H1 (cell line): Measurements from ENCODE around the gene ACOT7. TPM values are rescaled to one million over a fixed set of nuclear protein-coding genes. Genes with fewer than 3 reads are reported as not detected.

Source experiments
- CTCF ChIA-PET: fragments of 300-600 bp; sonication (Branson Sonifier 250); formaldehyde crosslinking; loops from one replicate; lab custom pipeline; 2021; ENCODE audit not compliant: partially characterized antibody; lab: Charles Lee
- POLR2A ChIA-PET: fragments of 300-600 bp; sonication (Branson Sonifier 250); formaldehyde crosslinking; loops from one replicate; lab custom pipeline; 2021; ENCODE audit warnings: inconsistent platforms; ENCODE audit not compliant: partially characterized antibody; lab: Charles Lee
- DNase-seq, 2 experiments: peaks; one replicate each; pipeline versions ENCODE4 v3.0.0 to v3.0.0-alpha.2; 2010 to 2022; ENCODE audit warnings: low spot score in 2 of 2, low read depth in 1 of 2, mixed read lengths in 1 of 2
- FAIRE-seq: peaks from 2 replicates; lab custom pipeline; 2011; peaks lifted over from hg19 to GRCh38; lab: Jason Lieb, UNC
- H2AFZ ChIP-seq: 2 replicates; pipeline ENCODE4 v1.8.1; 2012; ENCODE audit warnings: low read length, inconsistent platforms
- H2AK5ac ChIP-seq: 2 replicates; pipeline ENCODE4 v1.6.1; 2013; ENCODE audit warnings: low read depth, low read length
- H2BK120ac ChIP-seq: replicated peaks from 2 replicates; pipeline ENCODE3; 2013; ENCODE audit warnings: low read depth, low read length, inconsistent platforms
- H2BK12ac ChIP-seq: 2 replicates; pipeline ENCODE4 v1.6.1; 2013; ENCODE audit warnings: low read depth, low read length
- H2BK15ac ChIP-seq: 2 replicates; pipeline ENCODE4 v1.6.1; 2013; ENCODE audit warnings: low read length
- H2BK20ac ChIP-seq: 2 replicates; pipeline ENCODE4 v1.6.1; 2013; ENCODE audit warnings: low read length
- H2BK5ac ChIP-seq: 2 replicates; pipeline ENCODE4 v1.6.1; 2013; ENCODE audit warnings: low read depth, low read length
- H3K14ac ChIP-seq: 2 replicates; pipeline ENCODE4 v1.6.1; 2013; ENCODE audit warnings: inconsistent platforms; ENCODE audit not compliant: insufficient read length
- H3K18ac ChIP-seq: 2 replicates; pipeline ENCODE4 v1.6.1; 2013; ENCODE audit warnings: low read length; ENCODE audit errors: extremely low read depth
- H3K23ac ChIP-seq: 2 replicates; pipeline ENCODE4 v1.6.1; 2013; ENCODE audit warnings: inconsistent platforms; ENCODE audit not compliant: insufficient read length
- H3K23me2 ChIP-seq: 2 replicates; pipeline ENCODE4 v1.6.1; 2013; ENCODE audit warnings: low read depth, low read length
- H3K27ac ChIP-seq: 2 replicates; pipeline ENCODE4 v1.6.1; 2011; ENCODE audit warnings: low read depth, low read length, inconsistent platforms
- H3K27me3 ChIP-seq, 4 experiments: replicated peaks in 1 of 4; 1 replicate in 1 of 4; 2 replicates in 3 of 4; pipeline versions ENCODE4 v1.6.1 to v1.8.1; 2011 to 2013; ENCODE audit warnings: low read length in 3 of 4, mild to moderate bottlenecking in 3 of 4, inconsistent platforms in 2 of 4, mixed read lengths in 2 of 4, moderate library complexity in 1 of 4; ENCODE audit not compliant: control insufficient read depth in 3 of 4, insufficient read depth in 3 of 4; ENCODE audit errors: extremely low read depth in 1 of 4
- H3K36me3 ChIP-seq, 4 experiments: 2 replicates each; pipeline versions ENCODE4 v1.6.1 to v1.8.1; 2011 to 2013; ENCODE audit warnings: mild to moderate bottlenecking in 4 of 4, low read length in 3 of 4, moderate library complexity in 2 of 4, control low read depth in 1 of 4, inconsistent platforms in 1 of 4; ENCODE audit not compliant: insufficient read depth in 4 of 4, control insufficient read depth in 2 of 4
- H3K4ac ChIP-seq: replicated peaks from 2 replicates; pipeline ENCODE3; 2013; ENCODE audit warnings: low read length, low read depth, mixed read lengths, inconsistent platforms; ENCODE audit not compliant: insufficient read length
- H3K4me1 ChIP-seq, 4 experiments: replicated peaks in 1 of 4; 1 replicate in 1 of 4; 2 replicates in 3 of 4; pipeline versions ENCODE4 v1.6.1 to v1.8.1; 2011 to 2013; ENCODE audit warnings: low read length in 3 of 4, inconsistent platforms in 2 of 4, mixed read lengths in 1 of 4; ENCODE audit not compliant: insufficient read depth in 4 of 4, control insufficient read depth in 3 of 4
- H3K4me2 ChIP-seq, 2 experiments: 2 replicates each; pipeline versions ENCODE4 v1.6.1 to v1.8.1; 2011 to 2013; ENCODE audit warnings: low read depth in 2 of 2, low read length in 2 of 2, control low read depth in 1 of 2, inconsistent platforms in 1 of 2, mild to moderate bottlenecking in 1 of 2; ENCODE audit not compliant: insufficient read depth in 1 of 2
- H3K4me3 ChIP-seq, 4 experiments: fragments of 200-600, 300-600 bp in 1 of 4; sonication (generic), shearing (Covaris generic), sonication (Bioruptor Twin) in 1 of 4; 2 replicates each; pipeline versions ENCODE4 v1.5.1 to v1.8.1; 2011 to 2016; ENCODE audit warnings: low read length in 4 of 4, low read depth in 3 of 4, control low read depth in 2 of 4, inconsistent platforms in 2 of 4, mild to moderate bottlenecking in 2 of 4, mixed read lengths in 1 of 4, moderate library complexity in 1 of 4; ENCODE audit not compliant: insufficient read depth in 2 of 4; ENCODE audit errors: extremely low read depth in 1 of 4
- H3K56ac ChIP-seq: replicated peaks from 2 replicates; pipeline ENCODE3; 2013; ENCODE audit warnings: low read depth, mild to moderate bottlenecking, mixed read lengths, low read length, inconsistent platforms; ENCODE audit not compliant: insufficient read length
- H3K79me1 ChIP-seq: 2 replicates; pipeline ENCODE4 v1.6.1; 2013; ENCODE audit warnings: low read depth, low read length, control low read depth
- H3K79me2 ChIP-seq, 2 experiments: 2 replicates each; pipeline versions ENCODE4 v1.6.1 to v1.8.1; 2012 to 2013; ENCODE audit warnings: low read length in 2 of 2, mild to moderate bottlenecking in 2 of 2, inconsistent platforms in 1 of 2; ENCODE audit not compliant: insufficient read depth in 2 of 2, control insufficient read depth in 1 of 2
- H3K9ac ChIP-seq, 4 experiments: replicated peaks in 1 of 4; 1 replicate in 1 of 4; 2 replicates in 3 of 4; pipeline versions ENCODE4 v1.6.1 to v1.8.1; 2011 to 2013; ENCODE audit warnings: low read depth in 3 of 4, low read length in 3 of 4, control low read depth in 2 of 4, mild to moderate bottlenecking in 2 of 4, moderate library complexity in 2 of 4, inconsistent platforms in 1 of 4; ENCODE audit errors: extremely low read depth in 1 of 4
- H3K9me3 ChIP-seq, 2 experiments: 2 replicates each; pipeline versions ENCODE4 v1.6.1 to v1.8.1; 2012 to 2013; ENCODE audit warnings: mild to moderate bottlenecking in 2 of 2, moderate library complexity in 2 of 2, control low read depth in 1 of 2, inconsistent platforms in 1 of 2, low read depth in 1 of 2, low read length in 1 of 2, mixed read lengths in 1 of 2; ENCODE audit not compliant: insufficient read depth in 2 of 2
- H4K20me1 ChIP-seq, 2 experiments: replicated peaks in 1 of 2; 2 replicates each; pipeline versions ENCODE3 to v1.8.1; 2011 to 2013; ENCODE audit warnings: inconsistent platforms in 2 of 2, low read length in 2 of 2, mild to moderate bottlenecking in 1 of 2; ENCODE audit not compliant: insufficient read depth in 2 of 2, control insufficient read depth in 1 of 2
- H4K5ac ChIP-seq: 2 replicates; pipeline ENCODE4 v1.6.1; 2013; ENCODE audit warnings: low read length, low read depth, mixed read lengths, inconsistent platforms; ENCODE audit not compliant: insufficient read length
- H4K8ac ChIP-seq: 2 replicates; pipeline ENCODE4 v1.8.0; 2013; ENCODE audit warnings: mild to moderate bottlenecking, moderate library complexity, low read length, inconsistent platforms; ENCODE audit not compliant: insufficient read depth; ENCODE audit errors: extremely low read depth
- H4K91ac ChIP-seq: replicated peaks from 2 replicates; pipeline ENCODE3; 2013; ENCODE audit warnings: low read length, mixed read lengths, inconsistent platforms; ENCODE audit not compliant: insufficient read length
- BACH1 ChIP-seq: IDR thresholded peaks from 2 replicates; pipeline ENCODE4 v1.6.1; 2012; ENCODE audit warnings: low read length, improper control_type of control experiment
- BRCA1 ChIP-seq: IDR thresholded peaks from 2 replicates; pipeline ENCODE4 v1.6.1; 2012; ENCODE audit warnings: low read depth, low read length, improper control_type of control experiment
- CBX5 ChIP-seq: fragments of 300-800, 300-1000 bp; sonication (generic); IDR thresholded peaks from 2 replicates; pipeline ENCODE4 v1.7.1; 2016; ENCODE audit warnings: antibody characterized with exemption, low read length, low read depth
- CEBPB ChIP-seq: IDR thresholded peaks from 2 replicates; pipeline ENCODE4 v1.6.1; 2012; ENCODE audit warnings: low read depth, low read length
- GABPA ChIP-seq: IDR thresholded peaks from 2 replicates; pipeline ENCODE4 v1.6.1; 2011; ENCODE audit warnings: mild to moderate bottlenecking, low read length, moderate library complexity, borderline replicate concordance; ENCODE audit not compliant: insufficient read depth
- RFX5 ChIP-seq: IDR thresholded peaks from 2 replicates; pipeline ENCODE4 v1.6.1; 2011; ENCODE audit warnings: low read depth, low read length, improper control_type of control experiment, borderline replicate concordance
- RXRA ChIP-seq: IDR thresholded peaks from 2 replicates; pipeline ENCODE4 v1.6.1; 2011; ENCODE audit warnings: low read depth, mild to moderate bottlenecking, low read length, moderate library complexity; ENCODE audit not compliant: insufficient read depth
- SAP30 ChIP-seq: fragments of 300-600 bp; sonication (generic); IDR thresholded peaks from 2 replicates; pipeline ENCODE4 v1.7.1; 2012; ENCODE audit warnings: low read length, moderate library complexity, mild to moderate bottlenecking, inconsistent platforms; ENCODE audit not compliant: insufficient read depth, insufficient replicate concordance
- TAF7 ChIP-seq: optimal IDR thresholded peaks from 2 replicates; pipeline ENCODE3; 2011; ENCODE audit warnings: low read depth, mild to moderate bottlenecking, inconsistent platforms, low read length, moderate library complexity, borderline replicate concordance
- TEAD4 ChIP-seq: IDR thresholded peaks from 2 replicates; pipeline ENCODE4 v1.6.1; 2012; ENCODE audit warnings: low read depth, low read length, inconsistent platforms, mixed read lengths
- YY1 ChIP-seq: IDR thresholded peaks from 2 replicates; pipeline ENCODE4 v1.6.1; 2011; ENCODE audit warnings: low read depth, mild to moderate bottlenecking, low read length
- WGBS, 2 experiments: shearing (Covaris generic) in 1 of 2; methylation state at CpG; one replicate each; pipeline versions ENCODE4 v1.1.6 to v1.1.7; 2013 to 2015; ENCODE audit warnings: low lambda C conversion rate in 2 of 2, mixed read lengths in 2 of 2, inconsistent platforms in 1 of 2, low coverage in 1 of 2, missing lambda C conversion rate in 1 of 2; ENCODE audit not compliant: insufficient replicate concordance in 2 of 2, insufficient coverage in 1 of 2, insufficient read length in 1 of 2; ENCODE audit errors: extremely low coverage in 1 of 2, missing lambda C conversion rate in 1 of 2; 5-methylcytosine and 5-hydroxymethylcytosine counted together
- polyA plus RNA-seq, 7 experiments: library from polyadenylated mRNA; depleted of rRNA in 3 of 7; stranded (reverse) in 5 of 7; unstranded in 2 of 7; fragments of >200 nt in 5 of 7; fragments of 200-250 nt in 2 of 7; gene quantifications; 1 replicate in 5 of 7; 2 replicates in 1 of 7; 4 replicates in 1 of 7; pipeline versions ENCODE4 v1.2.1 to v1.2.3, GENCODE V29; 2011 to 2013; ENCODE audit warnings: missing spikeins in 2 of 7, mixed read lengths in 2 of 7
- total RNA-seq: library from RNA; stranded (reverse); fragmentation: NEBNext Ultra II Directional; extraction: Animal tissue kit (Norgen Biotek cat#: 25700); gene quantifications from 2 replicates; pipeline ENCODE4 v1.2.1, GENCODE V29; 2021

The ACOT7 gene
- total and polyA plus RNA-seq, 2 of the 8 experiments (the other 6 are each of a cell fraction or from before 2014, with no cell fraction given): 151 to 214 TPM

GRCh38 chr1:6427441-6428390 lies 34.1 kb upstream of the ACOT7 start:
- H2AFZ ChIP-seq: no peak overlapping the region
- H4K5ac ChIP-seq: no peak overlapping the region
- H3K23ac ChIP-seq: no peak overlapping the region
- no peak overlapping the region for H3K4me2 ChIP-seq
- 0 out of 2 replicates have a peak overlapping the region, but pooled peaks have one; percentile 59 for H4K8ac ChIP-seq
- no peak overlapping the region for H3K4ac ChIP-seq
- H3K18ac ChIP-seq: no peak overlapping the region
- no peak overlapping the region for H2AK5ac ChIP-seq
- H2BK15ac ChIP-seq: no peak overlapping the region
- no peaks in the 10 kb centered on the region for H3K9me3 ChIP-seq
- no peak overlapping the region; the same call in 1 of the 2 replicates for H2BK12ac ChIP-seq
- DNase-seq (no peak), FAIRE-seq (no peak)
- 0 out of 2 replicates have a peak overlapping the region, but pooled peaks have one; percentile 61 for H2BK20ac ChIP-seq
- no peak overlapping the region for H3K27ac ChIP-seq
- POLR2A ChIA-PET: no interaction called here
- H3K4me3 ChIP-seq: no peak overlapping the region
- peaks cover 6% of the 10 kb centered on the region; the same call in 1 of the 2 replicates for H3K23me2 ChIP-seq
- peaks cover 0 to 5% (median 0%) of the 10 kb centered on the region in 4 experiments; a peak in 1 of 8 replicates for H3K36me3 ChIP-seq
- no peaks in the 10 kb centered on the region for H3K79me1 ChIP-seq
- H2BK120ac ChIP-seq: no peak overlapping the region
- H2BK5ac ChIP-seq: no peak overlapping the region
- no peak overlapping the region for H3K14ac ChIP-seq
- peaks cover 0 to 24% (median 9%) of the 10 kb centered on the region in 4 experiments; a peak in 5 of 7 replicates for H3K4me1 ChIP-seq
- no peaks in the 10 kb centered on the region for H3K79me2 ChIP-seq
- peaks cover 0 to 7% of the 10 kb centered on the region in 2 experiments for H4K20me1 ChIP-seq
- no peak overlapping the region for H3K56ac ChIP-seq
- H3K27me3 ChIP-seq: peaks cover 29 to 47% (median 41%) of the 10 kb centered on the region in 4 experiments
- WGBS, 2 experiments: 94% methylated on average over 26 of the region's 26 CpGs; no CpG with 5 or more reads in 1 of the 2 experiments
- H3K9ac ChIP-seq: no peak overlapping the region
- no peak overlapping the region for H4K91ac ChIP-seq
- CTCF ChIA-PET: interaction anchor here (0.6 to 2.9 kb wide), 9 partner anchors 9 to 181 kb away, joined by 3 to 42 read pairs (median 3); no protein-coding TSS in a partner anchor
- TF ChIP-seq TAF7 (no peak), RXRA (no peak), TEAD4 (no peak), RFX5 (no peak), CEBPB (no peak), SAP30 (no peak), GABPA (no peak), BRCA1 (no peak), YY1 (no peak), CBX5 (no peak), BACH1 (no peak)
